HL-60/S4 treated with phorbol 12-myristate 13-acetate at 8.2 ng/mL for 4 days and 3 days (cell line): ENCODE results near the gene FRS2.

Experiments
- in situ Hi-C: fragments of 300-500 bp; cut with MboI; formaldehyde crosslinking; loops from 2 replicates; pipeline ENCODE4 v1.15.0; 2022; ENCODE audit warnings: low sequenced_read_pairs

Gene FRS2

DNA sequence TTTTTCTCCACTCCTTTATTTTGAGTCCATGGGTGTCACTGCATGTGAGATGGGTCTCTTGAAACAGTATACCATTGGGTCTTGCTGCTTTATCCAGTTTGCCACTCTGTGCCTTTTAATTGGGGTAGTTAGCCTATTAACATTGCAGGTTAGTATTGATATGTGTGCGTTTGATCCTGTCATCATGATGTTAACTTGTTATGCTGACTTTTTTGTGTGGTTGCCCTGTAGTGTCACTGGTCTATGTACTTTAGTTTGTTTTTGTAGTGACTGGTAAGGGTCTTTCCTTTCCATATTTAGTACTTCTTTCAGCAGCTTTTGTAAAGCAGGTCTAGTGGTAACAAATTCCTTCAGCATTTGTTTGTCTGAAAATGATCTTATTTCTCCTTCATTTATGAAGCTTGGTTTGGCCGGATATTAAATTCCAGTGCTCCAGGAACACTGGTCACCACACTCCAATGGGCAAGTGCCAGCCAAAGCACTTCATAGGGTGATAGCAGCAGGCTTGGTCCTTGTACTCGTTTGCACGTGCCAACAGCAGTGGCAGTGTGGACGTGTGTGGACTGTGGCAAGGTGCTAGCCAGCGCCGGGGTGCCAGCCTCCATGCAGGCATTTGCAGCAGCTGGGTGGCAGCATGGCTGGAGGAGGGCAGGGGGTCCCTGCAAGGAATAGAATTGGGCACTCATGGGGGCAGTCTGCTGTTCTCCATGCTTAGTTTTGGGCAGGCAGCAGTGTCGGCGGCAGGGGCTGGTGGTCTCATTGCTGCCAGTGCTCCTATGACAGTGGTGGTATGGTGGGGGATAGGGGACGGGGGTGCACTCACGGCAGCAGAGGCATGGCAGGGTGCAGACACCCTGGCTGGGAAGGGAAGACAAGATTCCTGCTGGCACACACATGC lies 53.5 kb downstream of the FRS2 start:
- in situ Hi-C loops = no loop called here

DNA sequence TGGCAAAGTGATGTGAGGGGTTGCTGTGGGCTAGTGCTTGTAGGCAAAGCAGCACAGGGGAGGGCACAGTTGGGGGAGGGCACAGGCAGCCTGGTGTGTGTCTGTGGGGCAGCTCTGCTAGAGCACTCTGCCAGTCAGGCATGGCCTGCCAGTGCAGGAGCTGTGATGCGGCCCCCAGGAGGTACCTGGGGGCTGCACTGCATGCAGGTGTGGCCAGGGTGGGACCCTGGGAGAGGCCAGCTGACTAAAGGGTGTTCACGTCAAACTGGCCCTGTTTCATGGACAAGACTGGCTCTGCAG lies 54.1 kb downstream of the FRS2 start:
- in situ Hi-C loops = no loop called here

DNA sequence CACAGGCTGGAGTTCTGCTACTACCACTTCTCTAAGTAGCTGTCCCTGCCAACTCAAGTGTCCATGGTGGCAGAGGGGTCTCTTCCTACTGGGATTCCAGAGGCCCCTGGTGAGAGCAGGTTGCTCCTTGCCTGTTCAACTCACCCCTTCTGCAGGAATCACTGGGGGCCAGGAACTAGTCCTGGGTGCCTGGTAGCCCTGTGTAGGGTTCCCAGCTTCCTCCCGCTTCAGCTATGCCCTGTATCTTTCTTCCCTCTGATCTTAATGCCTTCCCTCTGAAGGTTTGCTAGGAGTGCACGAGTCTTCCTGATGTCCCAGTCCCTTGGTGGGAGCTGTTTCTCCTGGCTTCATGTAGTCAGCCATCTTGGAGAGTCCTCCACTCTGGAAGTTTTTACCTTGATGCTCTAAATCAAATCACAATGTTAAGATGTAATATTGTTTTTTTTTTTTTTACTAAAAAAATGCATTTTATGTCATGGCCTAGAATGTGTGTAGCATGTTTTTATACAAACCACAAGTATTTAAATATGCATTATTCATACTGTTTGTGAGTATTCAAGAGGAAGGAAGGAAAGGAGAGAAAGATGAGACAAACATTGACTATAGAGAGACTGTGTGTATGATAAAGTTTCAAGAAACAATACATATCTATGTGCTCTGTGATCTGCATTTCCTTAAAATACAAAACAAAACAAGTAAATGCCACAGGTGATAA lies 54.7 kb downstream of the FRS2 start:
- in situ Hi-C loops = no loop called here

DNA sequence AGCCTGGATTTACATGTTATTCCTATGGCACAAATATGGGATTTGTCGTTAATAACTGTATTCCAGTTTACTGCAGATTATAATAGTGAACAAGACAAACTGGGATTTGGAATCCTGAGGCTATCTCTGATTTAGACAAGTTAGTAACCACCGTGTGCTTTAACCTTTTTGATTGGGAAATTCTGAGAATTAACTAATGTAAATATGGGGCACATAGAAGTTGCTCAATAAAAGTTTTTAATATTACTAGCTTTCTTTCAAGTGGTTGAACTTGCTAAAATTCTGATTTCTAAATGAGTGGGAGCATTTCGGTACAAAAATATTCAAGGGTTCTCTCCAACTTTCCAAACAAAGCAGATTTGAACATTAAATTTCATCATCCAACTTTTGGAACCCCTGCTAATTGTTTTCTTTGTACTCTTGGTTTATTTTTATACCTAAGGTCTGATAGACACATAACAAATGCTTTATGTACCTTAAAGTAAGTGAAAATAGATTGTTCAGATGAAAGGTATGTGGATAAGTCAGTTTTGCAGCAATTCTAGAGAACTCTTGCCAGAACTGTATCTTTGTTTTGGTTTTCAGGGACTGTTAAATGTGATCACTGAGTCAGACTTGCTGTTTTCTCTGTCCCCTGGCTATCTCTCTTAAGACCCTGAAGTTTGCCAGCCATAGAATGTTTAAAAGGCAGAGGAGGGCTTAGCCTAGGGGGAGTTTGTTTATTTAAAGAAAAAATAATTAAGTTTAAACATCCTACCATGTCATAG lies 57.5 kb downstream of the FRS2 start:
- in situ Hi-C loops = no loop called here

DNA sequence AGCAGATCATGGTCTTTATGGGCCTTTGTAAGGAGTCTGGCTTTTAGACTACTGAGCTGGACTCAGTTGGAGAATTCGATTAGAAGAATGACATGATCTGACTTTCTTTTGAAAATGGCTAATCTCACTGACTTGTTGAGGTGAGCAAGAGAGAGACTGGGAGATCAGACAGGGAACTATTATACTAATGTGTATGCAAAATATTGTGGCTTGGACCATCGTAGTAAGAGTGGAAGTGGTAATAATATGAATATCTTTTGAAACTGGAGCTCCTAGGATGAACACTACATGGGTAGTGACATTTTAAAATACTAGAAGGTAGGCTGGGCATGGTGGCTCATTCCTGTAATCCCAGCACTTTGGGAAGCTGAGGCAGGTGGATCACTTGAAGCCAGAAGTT lies 58.8 kb downstream of the FRS2 start:
- in situ Hi-C loops = no loop called here

DNA sequence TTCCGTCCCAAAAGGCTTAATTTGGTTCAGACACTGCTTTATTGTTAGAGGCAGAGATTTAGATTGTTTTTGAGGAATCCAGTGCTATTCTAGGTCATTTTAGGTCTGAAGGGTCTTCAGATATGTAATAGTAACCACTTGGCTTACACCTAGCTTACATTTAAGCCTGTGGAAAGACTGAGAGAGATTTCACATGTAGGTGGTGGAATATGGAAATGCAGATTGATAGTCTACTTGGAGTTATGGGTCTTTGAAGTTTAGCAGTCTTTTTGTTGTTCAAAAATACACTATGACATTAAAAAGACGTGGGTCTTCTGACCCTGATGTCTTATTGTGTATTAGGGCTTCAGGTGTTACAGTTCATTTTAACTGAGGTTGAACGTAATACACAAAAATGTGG lies 63.7 kb downstream of the FRS2 start:
- in situ Hi-C loops = no loop called here

DNA sequence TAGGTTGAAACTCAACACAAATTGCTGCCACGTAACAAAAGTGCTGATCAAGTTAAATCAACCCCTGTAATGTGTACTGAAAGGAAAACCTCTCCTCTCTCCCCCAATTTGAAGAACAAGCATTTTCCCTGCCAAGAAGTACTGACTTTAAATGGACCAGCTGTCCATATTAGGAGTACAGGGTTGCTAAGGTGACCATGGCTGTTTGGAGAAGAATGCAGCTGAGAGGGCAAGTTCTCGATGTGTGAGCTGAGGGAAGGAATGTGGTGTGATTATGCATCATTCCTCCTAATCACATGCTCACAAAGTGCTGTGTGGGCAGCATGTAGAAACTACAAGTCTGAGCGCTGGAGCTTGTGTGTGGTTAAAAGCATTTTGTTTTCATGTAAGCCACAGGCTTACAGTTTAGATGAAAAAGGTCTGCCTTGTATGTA lies 64.2 kb downstream of the FRS2 start:
- in situ Hi-C loops = no loop called here

DNA sequence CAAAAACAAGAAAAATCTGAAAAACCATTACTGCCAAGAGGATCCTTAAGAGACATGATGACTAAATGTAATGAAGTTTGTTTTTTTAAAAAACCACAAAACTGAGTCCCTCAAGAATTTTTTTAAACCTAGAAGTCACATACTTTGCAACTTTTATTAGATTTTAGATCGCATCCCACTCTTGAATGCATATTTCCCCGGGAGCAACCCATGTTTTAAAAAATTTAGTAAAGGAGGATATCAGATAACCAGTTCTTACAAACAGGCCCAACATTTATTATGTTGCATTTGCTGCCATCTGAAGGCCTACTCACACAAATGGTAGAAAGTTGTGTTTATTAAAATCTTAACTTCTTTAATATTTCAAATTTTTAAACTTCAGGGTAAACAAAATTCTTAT lies 70.8 kb downstream of the FRS2 start:
- in situ Hi-C loops = no loop called here

DNA sequence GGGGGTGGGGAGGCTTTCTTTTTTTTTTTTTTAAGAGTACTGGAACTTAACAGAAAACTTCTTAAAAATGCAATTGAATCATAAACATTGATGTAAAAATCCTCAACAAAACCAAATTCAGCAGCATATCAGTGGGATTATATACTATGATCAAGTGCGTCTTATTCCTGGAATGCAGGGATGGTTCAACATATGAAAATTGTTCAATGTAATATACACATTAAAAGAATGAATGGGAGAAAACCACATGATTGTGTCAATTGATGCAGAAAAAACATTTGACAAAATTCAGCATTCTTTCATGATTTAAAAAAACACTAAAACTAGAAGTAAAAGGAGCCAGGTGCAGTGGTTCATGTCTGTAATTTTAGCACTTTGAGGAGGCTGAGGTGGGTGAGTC lies 73.9 kb downstream of the FRS2 start:
- in situ Hi-C loops = no loop called here

DNA sequence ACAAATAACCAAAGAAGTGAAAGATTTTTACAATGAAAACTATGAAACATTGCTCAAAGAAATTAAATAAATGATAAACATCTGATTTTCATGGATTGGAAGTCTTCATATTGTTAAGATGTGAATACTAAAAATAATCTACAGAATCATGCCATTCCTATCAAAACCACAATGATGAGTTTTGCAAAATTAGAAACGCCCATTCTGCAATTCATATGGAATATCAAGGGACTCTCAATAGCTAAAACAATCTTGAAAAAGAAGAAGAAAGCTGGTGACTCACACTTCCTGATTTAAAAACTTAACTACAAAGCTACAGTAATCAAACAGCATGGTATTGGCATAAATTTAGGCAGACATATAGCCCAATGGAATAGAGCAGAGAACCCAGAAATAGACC lies 74.9 kb downstream of the FRS2 start:
- in situ Hi-C loops = no loop called here

DNA sequence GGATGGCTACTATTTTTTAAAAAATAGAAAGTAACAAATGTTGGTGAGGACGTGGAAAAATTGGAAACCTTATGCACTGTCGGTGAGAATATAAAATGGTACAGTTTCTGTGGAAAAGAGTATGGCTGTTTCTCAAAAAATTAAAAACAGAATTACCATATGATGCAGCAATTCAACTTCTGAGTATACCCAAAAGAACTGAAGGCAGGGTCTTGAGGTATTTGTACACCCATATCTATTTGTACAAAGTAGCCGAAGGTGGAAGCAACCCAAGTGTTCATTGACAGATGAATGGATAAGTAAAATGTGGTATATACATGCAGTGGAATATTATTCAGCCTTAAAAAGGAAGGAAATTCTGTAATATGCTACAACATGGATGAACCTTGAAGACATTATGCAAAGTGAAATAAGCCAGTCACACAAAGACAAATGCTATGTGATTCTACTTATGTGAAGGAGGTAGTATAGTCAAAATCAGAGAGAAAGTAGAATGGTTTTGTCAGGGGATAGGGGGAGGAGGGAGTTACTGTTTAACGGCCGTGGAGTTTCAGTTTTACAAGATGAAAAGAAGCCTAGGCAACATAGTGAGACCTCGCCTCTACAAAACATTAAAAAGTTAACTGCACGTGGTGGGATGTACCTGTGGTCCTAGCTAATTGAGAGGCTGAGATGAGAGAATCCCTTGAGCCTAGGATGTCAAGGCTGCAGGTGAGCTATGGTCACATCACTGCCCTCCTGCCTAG lies 76.7 kb downstream of the FRS2 start:
- in situ Hi-C loops = no loop called here

DNA sequence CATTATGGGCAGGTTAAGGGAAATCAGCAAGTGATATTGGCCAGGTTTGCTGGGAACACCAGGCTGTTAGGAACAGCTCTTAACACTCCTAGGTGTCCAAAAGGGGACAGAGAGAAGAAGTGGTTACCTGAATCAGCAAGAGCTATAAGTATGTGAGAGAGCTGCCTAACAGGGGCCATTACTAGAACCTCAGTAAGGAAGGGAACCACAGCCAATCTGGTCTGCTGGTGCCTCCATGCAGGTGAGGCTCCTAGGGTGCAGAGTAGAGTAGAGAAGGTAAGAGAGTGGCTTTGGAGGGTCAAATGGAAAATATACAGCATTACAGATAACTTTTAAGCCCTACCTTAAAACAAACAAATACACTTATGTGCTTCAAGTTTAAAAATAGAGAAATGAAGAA lies 78.5 kb downstream of the FRS2 start:
- in situ Hi-C loops = no loop called here

DNA sequence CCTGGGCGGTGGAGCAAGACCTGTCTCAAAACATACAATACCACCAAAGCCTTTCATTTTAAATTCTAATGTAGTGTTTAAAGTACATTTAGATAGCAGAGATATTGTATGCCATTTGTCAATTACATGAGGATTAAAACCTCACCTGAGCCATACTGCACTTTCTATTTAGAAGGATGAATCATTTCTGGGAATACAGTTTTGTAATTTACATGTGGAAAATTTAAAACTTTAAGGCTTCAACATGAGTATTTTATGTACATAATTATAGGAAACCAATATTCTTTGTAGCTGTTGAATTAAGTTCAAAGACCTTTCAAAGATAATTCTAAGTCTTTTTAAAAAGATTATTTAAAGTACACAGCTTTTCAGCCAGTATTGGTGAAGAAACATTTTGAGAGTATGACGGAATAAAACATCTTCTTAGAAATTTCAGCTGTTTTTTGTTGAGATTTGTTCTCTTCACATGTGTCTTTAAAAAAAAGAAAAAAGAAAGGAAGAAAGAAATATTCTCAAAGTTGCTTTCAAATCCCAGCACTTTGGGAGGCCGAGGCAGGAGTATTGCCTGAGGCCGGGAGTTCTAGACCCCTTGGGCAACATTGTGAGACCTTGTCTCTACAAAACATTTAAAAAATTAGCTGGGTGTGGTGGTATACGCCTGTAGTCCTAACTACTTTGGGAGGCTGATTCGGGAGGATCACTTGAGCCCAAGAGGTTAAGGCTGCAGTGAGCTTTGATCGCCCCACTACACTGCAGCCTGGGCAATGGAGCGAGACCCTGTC lies 80.6 kb downstream of the FRS2 start:
- in situ Hi-C loops = loop anchor here (25.0 kb wide), 2 partner anchors 163 to 263 kb away; no protein-coding TSS in a partner anchor

DNA sequence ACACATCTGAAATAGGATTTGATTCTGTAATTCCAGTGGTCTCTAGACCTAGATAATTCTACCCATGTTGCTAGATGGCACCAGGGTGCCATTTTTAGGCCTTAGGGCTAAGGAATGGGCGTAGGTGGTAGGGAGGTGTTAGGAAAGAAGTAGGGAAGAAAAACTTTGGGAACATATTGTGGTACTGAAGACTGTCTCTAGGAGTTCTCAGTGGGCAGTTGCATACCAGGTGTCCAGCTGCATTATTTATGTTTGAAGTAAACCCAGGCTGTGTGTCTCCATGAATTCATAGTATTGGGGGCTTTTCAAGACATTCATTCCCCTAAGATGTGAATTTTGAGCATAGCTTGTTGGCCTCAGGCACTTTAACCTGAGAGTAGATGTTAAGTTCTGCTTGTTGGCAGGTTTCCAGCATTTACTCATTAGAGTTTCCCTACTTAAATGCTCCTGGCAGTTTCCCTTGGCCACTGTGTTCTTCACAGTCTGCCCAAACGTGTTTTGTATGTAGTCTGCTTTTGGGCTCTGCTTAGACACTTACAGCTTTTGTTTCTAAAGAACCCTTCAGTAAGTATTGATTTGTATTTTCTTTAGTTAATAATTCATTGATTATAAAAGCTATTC lies 83.5 kb downstream of the FRS2 start:
- in situ Hi-C loops = loop anchor here (25.0 kb wide), 2 partner anchors 166 to 266 kb away; no protein-coding TSS in a partner anchor

DNA sequence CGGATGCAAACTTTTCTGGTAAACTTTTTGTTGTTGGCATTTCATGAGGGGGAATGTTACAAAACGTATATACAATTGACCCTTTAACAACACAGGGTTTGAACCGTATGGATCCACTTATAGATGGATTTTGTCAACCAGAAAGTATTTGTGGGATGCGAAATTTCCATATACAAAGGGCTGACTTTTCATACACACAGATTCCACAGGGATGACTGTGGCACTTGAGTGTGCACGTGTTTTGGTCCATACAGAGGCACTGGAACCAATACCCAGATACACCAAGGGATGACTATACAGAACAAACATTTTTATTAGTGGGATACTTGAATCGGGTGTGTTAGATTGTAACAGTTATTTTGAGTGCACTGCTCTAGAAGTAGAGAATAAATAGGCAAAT lies 85.3 kb downstream of the FRS2 start:
- in situ Hi-C loops = loop anchor here (25.0 kb wide), 2 partner anchors 168 to 268 kb away; no protein-coding TSS in a partner anchor

DNA sequence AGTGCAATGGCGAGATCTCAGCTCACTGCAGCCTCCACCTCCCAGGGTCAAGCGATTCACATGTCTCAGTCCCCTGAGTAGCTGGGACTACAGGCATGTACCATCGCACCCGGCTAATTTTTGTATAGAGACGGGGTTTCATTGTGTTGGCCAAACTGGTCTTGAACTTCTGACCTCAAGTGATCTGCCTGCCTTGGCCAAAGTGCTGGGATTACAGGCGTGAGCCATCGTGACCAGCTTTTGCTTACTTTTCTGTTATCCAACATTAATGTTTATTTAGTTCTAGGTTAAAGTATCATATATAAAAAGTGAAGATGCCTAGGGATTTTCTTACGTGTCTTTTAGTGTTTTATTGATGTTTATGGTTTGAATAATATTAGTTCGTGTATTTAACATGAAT lies 86.2 kb downstream of the FRS2 start:
- in situ Hi-C loops = loop anchor here (25.0 kb wide), 2 partner anchors 169 to 269 kb away; no protein-coding TSS in a partner anchor

DNA sequence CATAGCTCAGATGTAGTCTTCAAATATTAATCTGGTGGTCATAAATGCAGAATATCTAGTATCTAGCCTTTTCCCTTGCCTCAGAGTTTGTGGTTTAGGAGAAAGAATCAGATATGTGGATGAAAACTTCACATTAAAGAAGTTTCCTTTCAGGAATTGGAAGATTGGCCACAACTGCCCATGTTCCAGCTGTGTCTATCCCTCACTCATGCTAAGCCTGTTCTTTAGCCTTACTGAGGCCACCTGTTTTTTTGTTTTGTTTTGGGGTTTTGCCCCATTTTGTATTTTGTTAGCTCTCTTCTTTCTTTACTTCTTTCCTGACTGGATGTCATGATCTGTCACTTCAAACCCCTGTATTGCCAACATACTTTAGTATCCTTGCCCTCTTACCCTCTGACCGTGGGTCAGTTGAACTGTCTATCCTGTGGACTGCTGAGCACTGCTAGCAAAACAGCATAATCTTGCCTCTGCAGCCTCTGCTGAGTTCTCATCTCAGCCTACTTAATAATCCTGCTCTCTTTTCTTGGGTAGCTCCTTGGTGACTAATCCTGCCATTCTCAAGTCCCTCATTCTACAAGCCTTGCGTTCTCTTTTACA lies 93.1 kb downstream of the FRS2 start:
- in situ Hi-C loops = loop anchor here (25.0 kb wide), 2 partner anchors 176 to 276 kb away; no protein-coding TSS in a partner anchor

DNA sequence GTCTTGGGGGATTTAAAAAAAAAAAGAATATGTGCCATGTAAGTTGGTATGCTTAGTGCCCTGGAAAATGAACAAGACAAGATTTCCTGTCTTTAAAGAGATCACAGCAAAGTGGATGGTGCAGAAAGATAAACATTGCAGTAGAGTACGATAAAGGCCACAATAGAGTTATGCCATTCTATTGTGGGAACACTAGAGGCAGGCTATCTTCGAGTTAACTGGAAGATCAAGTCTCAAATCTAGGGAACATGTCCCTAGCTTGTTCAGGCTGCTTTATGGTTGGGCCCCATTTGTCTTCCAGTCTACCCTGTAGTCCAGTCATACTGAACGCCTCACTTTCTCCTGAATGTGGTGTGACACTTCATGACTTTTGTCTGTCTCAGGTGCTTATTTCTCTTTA lies 96.4 kb downstream of the FRS2 start:
- in situ Hi-C loops = loop anchor here (25.0 kb wide), 2 partner anchors 179 to 279 kb away; no protein-coding TSS in a partner anchor

DNA sequence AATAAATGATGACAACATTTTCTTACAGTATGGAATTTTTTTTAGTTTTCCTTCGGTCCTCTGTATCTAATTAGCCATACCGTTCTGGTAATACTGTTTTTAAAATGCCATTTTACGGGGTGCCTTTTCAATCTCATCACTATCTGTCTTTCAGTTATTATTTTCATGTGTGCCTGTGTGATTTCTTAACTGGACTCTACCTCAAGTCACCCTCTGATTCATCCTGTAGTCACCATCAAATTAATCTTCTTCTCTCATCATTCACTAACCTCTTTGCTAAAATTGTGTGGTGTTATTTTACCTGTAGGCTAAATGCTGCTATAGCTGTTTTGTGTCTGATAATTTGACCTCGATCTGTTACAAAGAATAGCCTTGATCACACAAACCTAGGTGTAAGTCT lies 99.0 kb downstream of the FRS2 start:
- in situ Hi-C loops = loop anchor here (25.0 kb wide), 2 partner anchors 182 to 282 kb away; no protein-coding TSS in a partner anchor
